Dermis blood vessel endothelial cell (primary cell): ENCODE results near the gene NAA38. TPM values are rescaled to one million over a fixed set of nuclear protein-coding genes. Genes with fewer than 3 reads are reported as not detected.
"Not testable (repeated sequence)": the region's sequence is repeated elsewhere in the genome, so short reads cannot be mapped to it uniquely, and the experiment has no call there.

Experiments used
- DNase-seq: peaks from one replicate; pipeline ENCODE4 v3.0.0; 2010
- total RNA-seq: library from RNA; depleted of rRNA; stranded (reverse); fragments of >200 nt; gene quantifications from 2 replicates; pipeline ENCODE4 v1.2.3, GENCODE V29; 2014

NAA38 gene
- total RNA-seq, 1 donor from 2014 or later = 129 TPM

- no peak for DNase-seq
Measured at GRCh38 chr17:7881276-7882054, 24.1 kb upstream of the NAA38 start.

GRCh38 chr17:7880076-7880868 is 22.9 kb upstream of the NAA38 start:
- no peak for DNase-seq

- no peak for DNase-seq
Measured at GRCh38 chr17:7878234-7878633, 20.9 kb upstream of the NAA38 start.

GRCh38 chr17:7875804-7876370 is 18.5 kb upstream of the NAA38 start:
- DNase-seq = no peak

- DNase-seq = no peak
Measured at GRCh38 chr17:7873051-7873450, 15.7 kb upstream of the NAA38 start.

GRCh38 chr17:7867881-7868329 is 10.5 kb upstream of the NAA38 start:
- no peak for DNase-seq

- DNase-seq = peak; percentile 31
Measured at GRCh38 chr17:7864995-7865650, 7.8 kb upstream of the NAA38 start.

GRCh38 chr17:7864384-7864783 is 7.0 kb upstream of the NAA38 start:
- DNase-seq = not testable (repeated sequence)

GRCh38 chr17:7862692-7863437 is 5.5 kb upstream of the NAA38 start:
- DNase-seq = peak; percentile 70

- no peak for DNase-seq
Measured at GRCh38 chr17:7859028-7859427, 1.7 kb upstream of the NAA38 start.

GRCh38 chr17:7858522-7858810 is 1.1 kb upstream of the NAA38 start:
- peak; percentile 75 for DNase-seq

GRCh38 chr17:7857713-7858521 is 558 bp upstream of the NAA38 start, which contains the start of gene CYB5D1:
Gene CYB5D1 (plus strand): TSS chr17:7858003. CDS start chr17:7858135, 132 bp downstream.
- DNase-seq = peak; percentile 97

GRCh38 chr17:7856011-7856810 is 1.1 kb downstream of the NAA38 start:
- peak; percentile 92 for DNase-seq

GRCh38 chr17:7855660-7856010 is 1.7 kb downstream of the NAA38 start:
- no peak for DNase-seq

- peak; percentile 51 for DNase-seq
Measured at GRCh38 chr17:7854851-7855659, 2.3 kb downstream of the NAA38 start, which contains the start of gene TMEM88. Gene TMEM88 (plus strand): TSS chr17:7855066. CDS start chr17:7855075, 9 bp downstream.

GRCh38 chr17:7854078-7854777 is 3.1 kb downstream of the NAA38 start:
- DNase-seq = no peak

- DNase-seq = no peak
Measured at GRCh38 chr17:7853691-7854038, 3.7 kb downstream of the NAA38 start.

- no peak for DNase-seq
Measured at GRCh38 chr17:7852919-7853690, 4.3 kb downstream of the NAA38 start.
